Measurements from ENCODE around the gene SLC5A2.

The SLC5A2 gene

GRCh38 chr16:31525113-31525512, 42.2 kb downstream of the SLC5A2 start:
- H3K4me3 ChIP-seq (ENCODE audit: low read length) = no peak overlapping the region
- H3K36me3 ChIP-seq (ENCODE audit: control insufficient read depth, insufficient read depth, low read length, severe bottlenecking) = no peaks in the 10 kb centered on the region
- no peak for DNase-seq (ENCODE audit: low read depth)
- H3K4me1 ChIP-seq (ENCODE audit: control insufficient read depth, insufficient read depth, low read length) = no peaks in the 10 kb centered on the region
- H3K9me3 ChIP-seq (ENCODE audit: control insufficient read depth, low read length) = no peaks in the 10 kb centered on the region
- no peak overlapping the region for H3K9ac ChIP-seq (ENCODE audit: low read length)
- H3K27me3 ChIP-seq (replicated peaks; ENCODE audit: control insufficient read depth, insufficient read depth, low read length) = peaks cover 24% of the 10 kb centered on the region

DNA sequence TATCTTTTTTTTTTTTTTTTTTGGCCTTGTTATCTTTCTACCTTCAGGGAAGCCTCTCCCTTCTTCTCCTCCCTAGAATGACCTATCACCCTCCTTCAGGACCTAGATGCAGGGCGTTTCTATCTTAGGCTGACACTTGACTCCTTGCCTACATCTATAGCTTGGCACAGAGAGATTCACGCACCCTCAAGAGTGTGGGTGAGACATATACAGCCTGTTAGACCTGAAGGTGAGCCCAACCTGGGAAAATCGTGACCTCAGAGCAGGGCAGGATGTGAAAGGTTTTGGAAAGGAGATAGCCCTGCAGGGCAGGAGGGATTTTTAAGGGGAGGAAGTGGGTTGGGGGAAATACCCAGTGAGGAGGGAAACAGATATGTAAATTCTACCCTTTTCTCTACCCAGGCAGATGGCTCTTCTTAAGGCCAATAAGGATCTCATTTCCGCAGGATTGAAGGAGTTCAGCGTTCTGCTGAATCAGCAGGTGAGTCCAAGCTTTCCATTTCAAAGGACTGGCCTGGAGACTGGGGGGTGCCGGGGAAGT, 44.9 kb downstream of the SLC5A2 start, which contains the start of gene AHSP:
AHSP (plus strand) TSS at position 167 of the 541 bp plus-strand sequence; CDS start at position 407, 240 bp downstream.
- H3K4me1 ChIP-seq (ENCODE audit: control insufficient read depth, insufficient read depth, low read length) = no peaks in the 10 kb centered on the region
- no peak within 1 kb of the TSS for H3K9ac ChIP-seq (ENCODE audit: low read length)
- no peak for DNase-seq (ENCODE audit: low read depth)
- no peaks in the 10 kb centered on the region for H3K36me3 ChIP-seq (ENCODE audit: control insufficient read depth, insufficient read depth, low read length, severe bottlenecking)
- H3K27me3 ChIP-seq (replicated peaks; ENCODE audit: control insufficient read depth, insufficient read depth, low read length) = peaks cover 27% of the 10 kb centered on the region
- no peaks in the 10 kb centered on the region for H3K9me3 ChIP-seq (ENCODE audit: control insufficient read depth, low read length)
- H3K4me3 ChIP-seq (ENCODE audit: low read length) = peak within 1 kb of the TSS; percentile 54

- DNase-seq (ENCODE audit: low read depth) = no peak
- Histone ChIP-seq H3K4me3 (ENCODE audit: low read length) (peak overlapping the region; percentile 54), H3K27me3 (replicated peaks; ENCODE audit: control insufficient read depth, insufficient read depth, low read length) (peaks cover 27% of the 10 kb centered on the region), H3K9me3 (ENCODE audit: control insufficient read depth, low read length) (no peaks in the 10 kb centered on the region), H3K9ac (ENCODE audit: low read length) (no peak overlapping the region), H3K4me1 (ENCODE audit: control insufficient read depth, insufficient read depth, low read length) (no peaks in the 10 kb centered on the region), H3K36me3 (ENCODE audit: control insufficient read depth, insufficient read depth, low read length, severe bottlenecking) (no peaks in the 10 kb centered on the region)
Measured at GRCh38 chr16:31528523-31529107, 45.7 kb downstream of the SLC5A2 start.

GRCh38 chr16:31529108-31529936, 46.4 kb downstream of the SLC5A2 start:
- Histone ChIP-seq H3K9me3 (ENCODE audit: control insufficient read depth, low read length) (no peaks in the 10 kb centered on the region), H3K4me1 (ENCODE audit: control insufficient read depth, insufficient read depth, low read length) (no peaks in the 10 kb centered on the region), H3K36me3 (ENCODE audit: control insufficient read depth, insufficient read depth, low read length, severe bottlenecking) (no peaks in the 10 kb centered on the region), H3K27me3 (replicated peaks; ENCODE audit: control insufficient read depth, insufficient read depth, low read length) (peaks cover 27% of the 10 kb centered on the region), H3K9ac (ENCODE audit: low read length) (no peak overlapping the region), H3K4me3 (ENCODE audit: low read length) (peak overlapping the region; percentile 54)
- DNase-seq (ENCODE audit: low read depth) = peak; percentile 82

DNA sequence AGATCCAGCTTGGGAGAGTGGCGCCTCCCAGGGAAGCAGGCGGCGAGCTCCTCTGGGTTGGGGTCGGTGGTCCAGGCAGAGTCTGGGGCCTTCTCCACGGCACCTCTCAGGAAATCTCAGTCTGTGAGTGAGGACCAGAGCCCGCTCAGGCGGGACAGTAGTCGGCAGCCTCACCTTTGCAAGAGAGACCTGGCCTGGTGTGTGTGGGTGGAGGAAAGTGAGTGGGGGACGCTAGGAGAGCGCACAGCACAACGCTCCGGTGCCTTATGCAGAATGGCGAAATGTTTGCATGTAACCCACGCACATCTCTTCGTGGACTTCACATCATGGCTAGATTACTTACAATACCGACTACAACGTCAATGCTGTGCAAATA, 47.0 kb downstream of the SLC5A2 start:
- Histone ChIP-seq H3K36me3 (ENCODE audit: control insufficient read depth, insufficient read depth, low read length, severe bottlenecking) (no peaks in the 10 kb centered on the region), H3K27me3 (replicated peaks; ENCODE audit: control insufficient read depth, insufficient read depth, low read length) (peaks cover 25% of the 10 kb centered on the region), H3K4me1 (ENCODE audit: control insufficient read depth, insufficient read depth, low read length) (no peaks in the 10 kb centered on the region), H3K4me3 (ENCODE audit: low read length) (no peak overlapping the region), H3K9me3 (ENCODE audit: control insufficient read depth, low read length) (no peaks in the 10 kb centered on the region), H3K9ac (ENCODE audit: low read length) (no peak overlapping the region)
- DNase-seq (ENCODE audit: low read depth) = peak; percentile 6

DNA sequence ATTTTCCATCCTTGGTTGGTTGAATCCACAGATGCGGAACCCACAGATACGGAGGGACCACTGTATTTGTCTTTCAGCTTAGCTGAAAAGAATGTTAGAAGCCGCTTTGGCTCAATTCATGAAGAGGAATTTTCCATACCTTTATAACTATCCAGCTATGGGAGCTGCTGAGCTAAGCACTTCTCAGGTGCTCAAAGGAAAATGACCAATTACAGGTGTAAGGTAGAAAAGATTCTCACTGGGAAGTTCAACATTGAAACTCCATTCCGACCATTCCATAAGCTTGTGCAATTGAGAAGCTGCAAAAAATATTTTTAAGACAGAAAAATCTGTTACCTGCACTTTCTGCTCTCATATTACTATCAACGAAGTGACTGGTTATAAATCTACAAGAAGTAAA, 47.5 kb downstream of the SLC5A2 start:
- H3K4me1 ChIP-seq (ENCODE audit: control insufficient read depth, insufficient read depth, low read length) = no peaks in the 10 kb centered on the region
- no peak for DNase-seq (ENCODE audit: low read depth)
- H3K36me3 ChIP-seq (ENCODE audit: control insufficient read depth, insufficient read depth, low read length, severe bottlenecking) = no peaks in the 10 kb centered on the region
- H3K9me3 ChIP-seq (ENCODE audit: control insufficient read depth, low read length) = no peaks in the 10 kb centered on the region
- H3K27me3 ChIP-seq (replicated peaks; ENCODE audit: control insufficient read depth, insufficient read depth, low read length) = peaks cover 25% of the 10 kb centered on the region
- no peak overlapping the region for H3K4me3 ChIP-seq (ENCODE audit: low read length)
- H3K9ac ChIP-seq (ENCODE audit: low read length) = no peak overlapping the region

DNA sequence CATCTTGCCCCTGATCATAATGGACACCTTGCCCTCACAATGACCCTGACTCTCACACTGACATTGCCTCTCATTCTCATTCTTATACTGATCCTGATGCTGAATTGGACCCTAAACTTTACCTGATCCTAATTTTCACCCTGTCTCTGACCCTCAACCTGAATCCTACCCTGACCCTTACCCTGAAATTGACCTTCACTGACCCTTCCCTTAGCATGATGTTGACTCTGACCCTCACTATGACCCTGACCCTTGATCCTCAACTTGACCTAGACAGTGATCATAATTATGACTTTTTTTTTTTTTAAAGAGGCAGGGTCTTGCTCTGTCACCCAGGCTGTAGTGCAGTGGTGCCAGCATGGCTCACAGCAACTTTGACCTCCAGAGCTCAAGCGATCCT, 48.2 kb downstream of the SLC5A2 start:
- peaks cover 25% of the 10 kb centered on the region for H3K27me3 ChIP-seq (replicated peaks; ENCODE audit: control insufficient read depth, insufficient read depth, low read length)

DNA sequence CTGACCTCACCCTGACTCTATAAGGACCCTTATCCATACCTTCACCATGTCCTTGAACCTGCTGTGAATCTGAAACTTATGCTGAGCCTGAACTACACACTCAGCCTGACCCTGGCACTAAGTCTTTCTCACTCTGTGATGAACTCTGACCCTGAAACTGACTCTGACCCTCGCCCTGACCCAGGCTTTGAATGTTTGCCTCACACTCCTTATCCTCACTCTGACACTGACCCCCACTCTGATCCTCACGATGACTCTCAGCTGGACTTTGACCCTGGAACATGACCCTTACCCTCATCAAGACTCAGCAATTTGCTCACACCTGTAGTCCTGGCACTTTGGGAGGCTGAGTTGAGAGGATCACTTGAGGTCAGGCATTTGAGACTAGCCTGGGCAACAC, 49.2 kb downstream of the SLC5A2 start:
- no peaks in the 10 kb centered on the region for H3K4me1 ChIP-seq (ENCODE audit: control insufficient read depth, insufficient read depth, low read length)
- no peak overlapping the region for H3K4me3 ChIP-seq (ENCODE audit: low read length)
- no peaks in the 10 kb centered on the region for H3K36me3 ChIP-seq (ENCODE audit: control insufficient read depth, insufficient read depth, low read length, severe bottlenecking)
- DNase-seq (ENCODE audit: low read depth) = no peak
- H3K9me3 ChIP-seq (ENCODE audit: control insufficient read depth, low read length) = no peaks in the 10 kb centered on the region
- no peak overlapping the region for H3K9ac ChIP-seq (ENCODE audit: low read length)
- H3K27me3 ChIP-seq (replicated peaks; ENCODE audit: control insufficient read depth, insufficient read depth, low read length) = peaks cover 30% of the 10 kb centered on the region

More for the DNA sequence above, 48.2 kb downstream of the SLC5A2 start:
- no peak overlapping the region for H3K9ac ChIP-seq (ENCODE audit: low read length)
- no peak overlapping the region for H3K4me3 ChIP-seq (ENCODE audit: low read length)
- no peaks in the 10 kb centered on the region for H3K36me3 ChIP-seq (ENCODE audit: control insufficient read depth, insufficient read depth, low read length, severe bottlenecking)
- no peak for DNase-seq (ENCODE audit: low read depth)
- H3K4me1 ChIP-seq (ENCODE audit: control insufficient read depth, insufficient read depth, low read length) = no peaks in the 10 kb centered on the region
- no peaks in the 10 kb centered on the region for H3K9me3 ChIP-seq (ENCODE audit: control insufficient read depth, low read length)

GRCh38 chr16:31532896-31533295, 50.0 kb downstream of the SLC5A2 start:
- H3K4me1 ChIP-seq (ENCODE audit: control insufficient read depth, insufficient read depth, low read length) = no peaks in the 10 kb centered on the region
- H3K4me3 ChIP-seq (ENCODE audit: low read length) = no peak overlapping the region
- no peaks in the 10 kb centered on the region for H3K36me3 ChIP-seq (ENCODE audit: control insufficient read depth, insufficient read depth, low read length, severe bottlenecking)
- H3K27me3 ChIP-seq (replicated peaks; ENCODE audit: control insufficient read depth, insufficient read depth, low read length) = peaks cover 25% of the 10 kb centered on the region
- no peaks in the 10 kb centered on the region for H3K9me3 ChIP-seq (ENCODE audit: control insufficient read depth, low read length)
- H3K9ac ChIP-seq (ENCODE audit: low read length) = no peak overlapping the region
- no peak for DNase-seq (ENCODE audit: low read depth)

GRCh38 chr16:31535737-31536136, 52.8 kb downstream of the SLC5A2 start:
- Histone ChIP-seq H3K4me3 (ENCODE audit: low read length) (no peak overlapping the region), H3K4me1 (ENCODE audit: control insufficient read depth, insufficient read depth, low read length) (no peaks in the 10 kb centered on the region), H3K36me3 (ENCODE audit: control insufficient read depth, insufficient read depth, low read length, severe bottlenecking) (no peaks in the 10 kb centered on the region), H3K9me3 (ENCODE audit: control insufficient read depth, low read length) (peaks cover 8% of the 10 kb centered on the region), H3K27me3 (replicated peaks; ENCODE audit: control insufficient read depth, insufficient read depth, low read length) (peaks cover 6% of the 10 kb centered on the region), H3K9ac (ENCODE audit: low read length) (no peak overlapping the region)
- DNase-seq (ENCODE audit: low read depth) = no peak

DNA sequence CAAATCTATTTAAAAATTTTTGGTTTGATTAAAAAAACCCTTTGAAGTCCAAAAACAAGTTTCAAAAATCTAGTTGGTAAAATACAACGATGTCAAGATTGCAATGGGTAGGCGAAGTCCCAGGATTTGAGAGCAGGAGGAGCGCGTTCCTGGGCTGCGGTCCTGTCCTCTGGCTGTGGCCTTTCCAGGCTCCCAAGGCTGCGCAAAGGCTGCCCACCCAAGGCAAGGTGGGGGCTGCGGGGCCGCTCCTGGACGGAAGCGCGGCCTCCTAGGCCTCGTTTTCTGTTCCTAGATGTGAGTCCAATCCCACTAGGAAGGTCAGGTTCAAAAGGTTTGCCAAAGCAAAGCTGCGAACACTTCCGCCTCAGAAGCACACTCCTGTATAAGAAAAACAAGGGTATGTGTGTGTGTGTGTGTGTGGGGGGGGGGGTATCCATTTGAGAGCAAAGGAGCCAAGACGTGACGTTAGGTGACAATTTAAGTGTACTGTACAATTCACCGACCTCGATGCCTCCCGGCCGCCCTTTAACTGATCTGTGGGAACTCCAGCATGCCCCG, 54.0 kb downstream of the SLC5A2 start:
- no peak overlapping the region for H3K4me3 ChIP-seq (ENCODE audit: low read length)

More for the DNA sequence above, 54.0 kb downstream of the SLC5A2 start:
- Histone ChIP-seq H3K36me3 (ENCODE audit: control insufficient read depth, insufficient read depth, low read length, severe bottlenecking) (no peaks in the 10 kb centered on the region), H3K9me3 (ENCODE audit: control insufficient read depth, low read length) (peaks cover 8% of the 10 kb centered on the region), H3K27me3 (replicated peaks; ENCODE audit: control insufficient read depth, insufficient read depth, low read length) (peaks cover 6% of the 10 kb centered on the region), H3K9ac (ENCODE audit: low read length) (no peak overlapping the region), H3K4me1 (ENCODE audit: control insufficient read depth, insufficient read depth, low read length) (no peaks in the 10 kb centered on the region)
- no peak for DNase-seq (ENCODE audit: low read depth)

Data from adipocyte (in vitro differentiated cells).